HG03565 (cell line): ENCODE measurements around the gene SAT2.
"Not testable (repeated sequence)": the region's sequence is repeated elsewhere in the genome, so short reads cannot be mapped to it uniquely, and the experiment has no call there.

Experiments
- ATAC-seq: cut with Tn5 transposase; IDR thresholded peaks from one replicate; pipeline ENCODE4 v1.9.1; 2021; ENCODE audit warnings: mild to moderate bottlenecking, moderate library complexity; ENCODE audit not compliant: unreplicated experiment

The SAT2 gene

DNA sequence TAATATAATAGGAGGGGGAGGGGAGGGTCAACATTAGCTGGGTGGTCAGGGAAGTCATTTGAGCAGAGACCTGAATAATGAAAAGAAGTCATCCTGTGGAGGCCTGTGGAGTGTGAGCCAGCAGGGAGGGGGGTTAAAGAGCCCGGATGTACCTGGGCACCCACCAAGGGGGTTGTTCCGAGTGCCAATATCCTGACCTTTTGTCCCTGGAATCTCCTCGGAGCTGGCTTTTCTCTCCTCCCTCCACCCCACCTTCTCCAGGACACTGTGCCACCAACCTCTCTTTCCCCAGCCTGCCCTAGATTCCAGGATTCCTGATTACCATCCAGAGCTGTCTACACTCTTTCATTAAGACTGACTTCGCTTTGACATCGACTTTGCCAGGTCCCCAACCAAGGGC, 8.5 kb upstream of the SAT2 start:
- no peak for ATAC-seq

DNA sequence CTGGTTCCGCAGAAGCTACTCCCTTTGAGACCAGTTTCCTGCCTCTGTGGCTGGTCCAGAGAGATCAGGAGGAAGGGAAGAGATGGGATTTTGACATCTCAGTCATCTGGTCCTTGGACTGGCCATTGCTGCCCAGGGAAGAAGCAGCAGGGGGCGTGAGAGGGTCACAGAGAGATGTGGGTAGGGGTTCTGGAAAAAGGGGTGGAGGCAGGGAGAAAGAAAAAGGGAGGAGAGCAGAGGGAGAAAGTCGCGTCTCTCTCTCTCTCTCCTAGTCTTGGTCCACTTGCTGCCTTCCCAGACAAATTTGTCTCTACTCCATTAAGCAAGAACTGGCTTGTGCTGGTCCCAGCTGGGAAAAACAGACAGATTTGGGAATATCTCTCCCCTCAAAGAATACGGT, 6.8 kb upstream of the SAT2 start:
- ATAC-seq, result no peak

- ATAC-seq, result no peak
Measured at GRCh38 chr17:7633093-7633492, 5.5 kb upstream of the SAT2 start.

GRCh38 chr17:7632492-7632894, 4.9 kb upstream of the SAT2 start:
- ATAC-seq, result no peak

DNA sequence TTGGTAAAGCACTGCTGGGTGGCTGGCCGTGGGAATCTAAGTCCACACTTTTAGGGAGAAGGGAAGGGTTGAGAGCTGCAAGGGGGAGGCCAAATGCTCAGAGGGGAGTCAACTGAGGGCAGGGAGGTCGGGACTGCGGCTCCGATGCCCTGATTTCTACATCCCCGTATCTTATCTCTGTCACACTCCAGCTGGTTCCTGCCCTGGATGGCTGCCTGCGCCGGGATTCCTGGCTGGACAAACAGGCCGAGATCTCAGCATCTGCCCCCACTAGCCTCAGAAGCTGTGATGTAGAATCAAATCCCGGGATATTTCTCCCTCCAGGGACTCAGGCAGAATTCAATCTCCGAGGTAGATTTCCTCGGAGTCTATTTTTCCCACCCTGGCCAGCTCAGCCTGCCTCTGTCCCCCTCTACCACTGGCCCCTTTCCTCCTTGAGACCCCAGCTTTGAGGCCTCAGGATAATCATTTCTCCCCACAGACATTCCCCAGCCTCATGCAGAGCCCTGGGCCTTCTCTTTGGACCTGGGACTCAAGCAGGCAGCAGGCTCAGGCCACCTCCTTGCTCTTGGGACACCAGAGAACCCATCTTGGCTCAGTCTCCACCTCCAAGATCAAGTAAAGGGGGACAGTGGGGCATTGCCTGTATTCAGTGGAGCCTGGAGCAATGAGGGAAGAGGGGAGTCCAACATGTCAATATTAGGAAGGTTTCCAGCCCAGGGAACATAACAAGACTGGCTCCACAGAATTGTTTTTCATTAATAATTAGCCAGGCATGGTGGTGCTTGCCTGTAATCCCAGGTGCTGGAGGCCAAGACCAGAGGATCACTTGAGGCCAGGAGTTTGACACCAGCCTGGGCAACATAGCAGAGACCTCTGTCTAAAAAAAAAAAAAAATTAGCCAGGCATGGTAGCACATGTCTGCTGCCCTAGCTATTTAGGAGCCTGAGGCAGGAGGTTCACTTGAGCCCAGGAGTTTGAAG, 4.1 kb upstream of the SAT2 start:
- ATAC-seq, result no peak

- ATAC-seq, result no peak
Measured at GRCh38 chr17:7629939-7630571, 2.4 kb upstream of the SAT2 start, which contains the start of gene SHBG. TSS of gene SHBG (plus strand) at chr17:7630135. CDS start at chr17:7630173, 38 bp downstream.

DNA sequence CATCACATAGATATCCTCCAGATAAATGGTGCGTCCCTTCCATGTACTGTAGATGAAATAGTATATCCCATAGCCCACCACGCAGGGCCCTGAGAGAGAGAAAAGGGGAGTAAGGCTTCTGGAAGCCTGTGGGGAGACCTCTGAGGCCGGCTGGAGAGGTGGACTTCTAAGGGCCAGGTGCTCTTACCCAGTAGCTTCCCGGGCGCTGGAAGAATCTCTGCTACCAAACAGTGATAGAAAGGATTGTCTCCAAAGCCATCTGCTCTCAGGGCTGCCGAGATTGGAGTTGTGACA, 718 bp downstream of the SAT2 start:
- ATAC-seq, result no peak

DNA sequence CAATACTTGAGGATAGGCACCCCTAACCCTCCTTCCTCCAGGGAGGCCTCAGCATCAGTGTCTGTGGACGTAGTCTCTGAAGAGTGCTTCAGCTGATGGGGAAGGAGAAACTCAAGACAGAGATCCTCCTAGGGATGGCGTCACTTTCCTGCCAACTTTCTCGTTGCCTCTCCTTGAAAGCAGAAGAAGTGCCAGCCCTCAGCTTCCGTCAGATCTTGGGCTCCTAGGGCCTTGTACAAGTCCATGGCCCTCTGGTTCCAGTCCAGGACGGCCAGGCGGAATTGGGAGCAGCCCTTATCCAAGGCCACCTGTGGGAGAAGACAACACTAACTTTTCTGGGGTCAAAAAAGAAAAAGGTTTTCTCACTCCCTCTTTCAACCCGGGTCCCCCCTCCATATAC, 1.3 kb downstream of the SAT2 start:
- no peak for ATAC-seq

DNA sequence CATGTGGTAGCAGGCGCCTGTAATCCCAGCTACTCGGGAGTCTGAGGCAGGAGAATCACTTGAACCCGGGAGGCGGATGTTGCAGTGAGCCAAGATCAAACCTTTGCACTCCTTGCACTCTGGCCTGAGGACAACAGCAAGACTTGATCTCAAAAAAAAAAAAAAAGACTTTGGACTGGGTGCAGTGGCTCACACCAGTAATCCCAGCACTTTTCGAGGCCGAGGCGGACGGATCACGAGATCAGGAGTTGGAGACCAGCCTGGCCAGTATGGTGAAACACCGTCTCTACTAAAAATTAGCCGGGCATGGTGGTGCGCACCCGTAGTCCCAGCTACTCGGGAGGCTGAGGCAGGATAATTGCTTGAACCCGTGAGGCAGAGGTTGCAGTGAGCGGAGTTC, 1.9 kb downstream of the SAT2 start:
- not testable (repeated sequence) for ATAC-seq

DNA sequence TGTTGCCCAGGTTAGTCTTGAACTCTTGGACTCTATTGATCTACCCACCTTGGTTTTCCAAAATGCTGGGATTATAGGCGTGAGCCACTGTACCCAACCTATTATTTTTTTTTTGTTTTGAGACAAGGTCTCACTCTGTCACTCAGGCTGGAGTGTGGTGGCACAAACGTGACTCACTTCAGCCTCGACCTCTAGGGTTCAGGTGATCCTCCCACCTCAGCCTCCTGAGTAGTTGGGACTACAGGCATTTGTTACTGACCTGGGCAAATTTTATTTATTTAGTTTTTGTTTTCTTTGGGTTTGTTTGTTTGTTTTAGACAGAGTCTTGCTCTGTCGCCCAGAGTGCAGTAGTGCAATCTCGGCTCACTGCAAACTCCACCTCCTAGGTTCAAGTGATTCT, 4.0 kb downstream of the SAT2 start:
- no peak for ATAC-seq

GRCh38 chr17:7620835-7621234, 6.8 kb downstream of the SAT2 start:
- no peak for ATAC-seq

DNA sequence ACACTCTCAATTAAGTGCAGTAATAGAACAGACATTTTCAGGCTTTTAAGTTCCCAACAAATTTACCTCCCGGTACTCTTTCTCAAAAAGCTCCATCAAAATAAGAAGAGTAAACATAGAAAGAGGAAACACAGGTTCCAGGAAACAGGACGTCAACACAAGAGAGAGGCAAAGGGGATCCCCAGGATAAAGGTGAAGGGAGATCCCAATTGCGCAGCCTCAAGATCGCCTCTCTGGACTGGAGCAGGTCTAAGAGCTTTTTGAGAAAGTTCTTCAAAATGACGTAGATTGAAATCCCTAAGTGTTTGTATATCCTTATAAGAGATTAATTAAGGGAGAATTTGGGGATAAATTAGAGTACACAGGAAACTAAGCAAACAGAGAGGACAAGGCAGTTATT, 9.0 kb downstream of the SAT2 start:
- ATAC-seq, result no peak

GRCh38 chr17:7615265-7615747, 12.3 kb downstream of the SAT2 start:
- no peak for ATAC-seq

- peak; percentile 86 for ATAC-seq
Measured at GRCh38 chr17:7614425-7615264, 13.0 kb downstream of the SAT2 start, which contains the start of gene FXR2. TSS of gene FXR2 (minus strand) at chr17:7614897. CDS start at chr17:7614532, 365 bp downstream.

DNA sequence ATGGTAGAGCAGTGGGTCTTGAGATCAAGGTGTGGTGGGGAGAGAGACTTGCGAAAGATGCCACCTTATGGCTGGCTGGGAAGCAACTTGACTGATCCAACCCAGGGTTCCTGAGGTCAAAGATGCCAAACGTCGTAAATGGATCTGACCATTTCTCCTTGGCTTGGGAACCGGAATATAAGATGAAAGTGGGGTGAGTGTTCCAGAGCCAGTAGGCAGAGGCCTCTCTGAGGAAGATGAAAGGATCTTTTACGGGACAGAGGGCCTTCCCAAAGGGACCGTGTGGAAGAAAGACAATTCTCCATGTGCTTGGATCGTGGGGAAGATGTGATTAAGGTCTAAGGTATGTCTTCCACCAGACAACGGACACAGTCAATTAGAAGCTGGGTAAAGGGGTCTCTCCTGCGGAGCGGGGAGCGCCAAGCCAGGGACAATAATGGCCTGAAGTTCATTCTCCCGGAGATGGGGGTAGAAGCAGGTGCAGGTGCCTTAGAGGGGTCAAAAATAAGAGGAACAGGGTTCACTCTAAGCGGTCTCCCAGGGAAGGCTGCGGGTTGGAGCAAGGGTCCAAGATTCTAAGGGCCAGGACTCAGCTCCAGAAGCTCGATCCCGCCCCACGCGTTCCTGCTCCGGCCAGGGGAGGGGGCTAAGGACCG, 13.7 kb downstream of the SAT2 start:
- ATAC-seq, result no peak

DNA sequence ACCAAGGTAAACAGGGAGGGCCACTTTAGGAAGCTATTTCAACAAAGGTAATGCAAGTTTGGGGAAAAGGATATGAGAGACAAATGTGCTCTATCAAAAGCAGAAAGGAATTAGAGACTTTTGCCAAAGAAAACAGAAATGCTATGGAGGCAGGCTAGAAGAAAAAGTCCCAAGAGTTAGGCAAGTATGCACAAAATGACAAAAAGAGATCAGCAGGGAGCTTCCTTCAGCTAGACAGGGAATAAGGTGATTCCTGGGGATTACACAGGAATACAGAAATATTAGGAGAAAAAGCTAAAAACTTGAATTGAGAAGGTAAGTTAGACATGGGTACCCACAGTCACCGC, 15.4 kb downstream of the SAT2 start:
- no peak for ATAC-seq

GRCh38 chr17:7611635-7612293, 15.9 kb downstream of the SAT2 start:
- ATAC-seq, result no peak

GRCh38 chr17:7610641-7611040, 17.0 kb downstream of the SAT2 start:
- no peak for ATAC-seq

GRCh38 chr17:7606280-7606679, 21.3 kb downstream of the SAT2 start:
- ATAC-seq, result no peak

DNA sequence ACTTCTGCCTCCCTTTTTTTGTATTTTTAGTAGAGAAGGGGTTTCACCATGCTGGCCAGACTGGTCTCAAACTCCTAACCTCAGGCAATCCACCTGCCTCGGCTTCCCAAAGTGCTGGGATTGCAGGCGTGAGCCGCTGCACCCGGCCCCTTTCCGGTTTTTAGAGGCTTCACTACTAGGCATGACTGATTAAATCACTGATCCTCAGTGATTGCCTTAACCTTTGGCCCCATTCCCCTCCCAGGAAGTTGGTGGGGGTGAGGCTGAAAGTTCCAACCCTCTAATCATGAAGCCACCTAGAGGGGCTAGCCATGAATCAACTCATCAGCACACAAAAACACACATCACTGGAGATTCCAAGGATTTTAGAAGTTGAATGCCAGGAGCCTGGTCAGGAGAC, 30.1 kb downstream of the SAT2 start:
- ATAC-seq, result not testable (repeated sequence)
